Measurements from ENCODE around the gene TOR1B.
"Not testable (repeated sequence)": the region's sequence is repeated elsewhere in the genome, so short reads cannot be mapped to it uniquely, and the experiment has no call there.

Gene TOR1B

GRCh38 chr9:129785866-129786265 lies 17.1 kb upstream of the TOR1B start:
- no peak for TF ChIP-seq FOXM1 (IDR thresholded peaks at IDR 0.05; ENCODE audit: borderline replicate concordance)
- TF ChIP-seq PKNOX1 (IDR thresholded peaks at IDR 0.05) = no peak
- TF ChIP-seq TARDBP (IDR thresholded peaks at IDR 0.05) = no peak
- no peak for TF ChIP-seq FOXA1 (IDR thresholded peaks at IDR 0.05)
- TF ChIP-seq NFRKB (IDR thresholded peaks at IDR 0.05) = no peak
- no peak for TF ChIP-seq ARNT (IDR thresholded peaks at IDR 0.05)
- no peak for TF ChIP-seq L3MBTL2 (conservative IDR thresholded peaks at IDR 0.05)
- no peak for TF ChIP-seq BHLHE40 (IDR thresholded peaks at IDR 0.05; ENCODE audit: borderline replicate concordance)
- no peak for TF ChIP-seq SP1 (IDR thresholded peaks at IDR 0.05)
- no peak for TF ChIP-seq ELF4 (IDR thresholded peaks at IDR 0.05)
- TF ChIP-seq SUZ12 (IDR thresholded peaks at IDR 0.05) = no peak
- no peak for TF ChIP-seq HDGF (IDR thresholded peaks at IDR 0.05; ENCODE audit: borderline replicate concordance)
- TF ChIP-seq FOXK2 (IDR thresholded peaks at IDR 0.05) = no peak
- no peak for TF ChIP-seq CTBP1 (IDR thresholded peaks at IDR 0.05; ENCODE audit: borderline replicate concordance)
- no peak for TF ChIP-seq ZNF384 (IDR thresholded peaks at IDR 0.05)
- TF ChIP-seq LEF1 (IDR thresholded peaks at IDR 0.05; ENCODE audit: borderline replicate concordance) = no peak
- POLR2A ChIA-PET = interaction anchor here (1.1 kb wide), 1 partner anchor 48 kb away, joined by 3 read pairs; no protein-coding TSS in a partner anchor
- no peak for DNase-seq (ENCODE audit: extremely low spot score)
- CTCF ChIA-PET = interaction anchor here (0.6 kb wide), 1 partner anchor 682 kb away, joined by 4 read pairs; no protein-coding TSS in a partner anchor

- DNase-seq (ENCODE audit: extremely low spot score) = no peak
- ChIA-PET POLR2A (no interaction called here), CTCF (interaction anchor here (0.6 kb wide), 1 partner anchor 681 kb away, joined by 4 read pairs; no protein-coding TSS in a partner anchor)
- TF ChIP-seq PKNOX1 (IDR thresholded peaks at IDR 0.05) (no peak), LEF1 (IDR thresholded peaks at IDR 0.05; ENCODE audit: borderline replicate concordance) (no peak), TARDBP (IDR thresholded peaks at IDR 0.05) (no peak), SUZ12 (IDR thresholded peaks at IDR 0.05) (no peak), ZNF384 (IDR thresholded peaks at IDR 0.05) (no peak), CTBP1 (IDR thresholded peaks at IDR 0.05; ENCODE audit: borderline replicate concordance) (no peak), FOXK2 (IDR thresholded peaks at IDR 0.05) (no peak)
Observed at GRCh38 chr9:129786481-129786880, 16.5 kb upstream of the TOR1B start.

- CTCF ChIA-PET = no interaction called here
- no peak for TF ChIP-seq ELF4 (IDR thresholded peaks at IDR 0.05)
- no peak for TF ChIP-seq ZNF384 (IDR thresholded peaks at IDR 0.05)
- TF ChIP-seq TARDBP (IDR thresholded peaks at IDR 0.05) = no peak
- no peak for TF ChIP-seq CTBP1 (IDR thresholded peaks at IDR 0.05; ENCODE audit: borderline replicate concordance)
- TF ChIP-seq FOXK2 (IDR thresholded peaks at IDR 0.05) = no peak
- no peak for TF ChIP-seq NFRKB (IDR thresholded peaks at IDR 0.05)
- TF ChIP-seq HDGF (IDR thresholded peaks at IDR 0.05; ENCODE audit: borderline replicate concordance) = no peak
- TF ChIP-seq SP1 (IDR thresholded peaks at IDR 0.05) = no peak
- TF ChIP-seq FOXA1 (IDR thresholded peaks at IDR 0.05) = no peak
- no peak for TF ChIP-seq SUZ12 (IDR thresholded peaks at IDR 0.05)
- no peak for TF ChIP-seq BHLHE40 (IDR thresholded peaks at IDR 0.05; ENCODE audit: borderline replicate concordance)
- TF ChIP-seq FOXM1 (IDR thresholded peaks at IDR 0.05; ENCODE audit: borderline replicate concordance) = no peak
- TF ChIP-seq LEF1 (IDR thresholded peaks at IDR 0.05; ENCODE audit: borderline replicate concordance) = no peak
- TF ChIP-seq PKNOX1 (IDR thresholded peaks at IDR 0.05) = no peak
- TF ChIP-seq L3MBTL2 (conservative IDR thresholded peaks at IDR 0.05) = no peak
- TF ChIP-seq ARNT (IDR thresholded peaks at IDR 0.05) = no peak
- POLR2A ChIA-PET = no interaction called here
- no peak for DNase-seq (ENCODE audit: extremely low spot score)
Observed at GRCh38 chr9:129794549-129794948, 8.4 kb upstream of the TOR1B start.

- CTCF ChIA-PET = interaction anchor here (0.7 to 1.1 kb wide), 2 partner anchors 69 to 310 kb away, joined by 3 read pairs; no protein-coding TSS in a partner anchor
- DNase-seq (ENCODE audit: extremely low spot score); POLR2A ChIA-PET: not testable (repeated sequence)
Observed at GRCh38 chr9:129796029-129796428, 7.0 kb upstream of the TOR1B start.

GRCh38 chr9:129798973-129799372 lies 4.0 kb upstream of the TOR1B start:
- ChIA-PET POLR2A (no interaction called here), CTCF (no interaction called here)
- no peak for DNase-seq (ENCODE audit: extremely low spot score)
- no peak for TF ChIP-seq ELF4 (IDR thresholded peaks at IDR 0.05)
- no peak for TF ChIP-seq BHLHE40 (IDR thresholded peaks at IDR 0.05; ENCODE audit: borderline replicate concordance)
- TF ChIP-seq L3MBTL2 (conservative IDR thresholded peaks at IDR 0.05) = no peak
- no peak for TF ChIP-seq NFRKB (IDR thresholded peaks at IDR 0.05)
- TF ChIP-seq SP1 (IDR thresholded peaks at IDR 0.05) = no peak
- TF ChIP-seq PKNOX1 (IDR thresholded peaks at IDR 0.05) = no peak

- no peak for DNase-seq (ENCODE audit: extremely low spot score)
- ChIA-PET POLR2A (no interaction called here), CTCF (interaction anchor here (0.7 kb wide), 1 partner anchor 26 kb away, joined by 3 read pairs; no protein-coding TSS in a partner anchor)
- TF ChIP-seq TARDBP (IDR thresholded peaks at IDR 0.05) (no peak), ELF4 (IDR thresholded peaks at IDR 0.05) (no peak)
Observed at GRCh38 chr9:129801504-129801903, 1.5 kb upstream of the TOR1B start.

All from HEK293T (cell line).